H9 (cell line): ENCODE results near the gene ANKRD23. TPM values are rescaled to one million over a fixed set of nuclear protein-coding genes. Genes with fewer than 3 reads are reported as not detected.
A peak's percentile ranks its signal among the peaks of the same experiment; 100 is the strongest.

Source experiments
- DNase-seq: peaks from one replicate; pipeline ENCODE4 v3.0.0-alpha.2; 2017
- H2AFZ ChIP-seq: one replicate; pipeline ENCODE4 v1.6.1; 2013; ENCODE audit warnings: mild to moderate bottlenecking, low read length, control low read depth, moderate library complexity
- H2AK5ac ChIP-seq: 2 replicates; pipeline ENCODE4 v1.6.1; 2013; ENCODE audit warnings: low read length, control low read depth, mixed read lengths; ENCODE audit not compliant: insufficient read length
- H2BK120ac ChIP-seq: one replicate; pipeline ENCODE4 v1.6.1; 2013; ENCODE audit warnings: low read depth, mild to moderate bottlenecking, low read length, control low read depth, inconsistent platforms; ENCODE audit not compliant: poor library complexity, severe bottlenecking
- H2BK12ac ChIP-seq: 2 replicates; pipeline ENCODE4 v1.6.1; 2013; ENCODE audit warnings: low read length, control low read depth, mixed read lengths, low read depth; ENCODE audit not compliant: insufficient read length
- H2BK15ac ChIP-seq: 2 replicates; pipeline ENCODE4 v1.6.1; 2013; ENCODE audit warnings: low read depth, low read length, control low read depth
- H2BK20ac ChIP-seq: one replicate; pipeline ENCODE4 v1.6.1; 2013; ENCODE audit warnings: low read depth, mild to moderate bottlenecking, low read length, control low read depth, inconsistent platforms; ENCODE audit not compliant: poor library complexity, severe bottlenecking
- H2BK5ac ChIP-seq: 2 replicates; pipeline ENCODE4 v1.6.1; 2013; ENCODE audit warnings: low read length, control low read depth, mixed read lengths; ENCODE audit not compliant: insufficient read length
- H3K14ac ChIP-seq: 2 replicates; pipeline ENCODE4 v1.6.1; 2013; ENCODE audit warnings: low read length, control low read depth; ENCODE audit not compliant: insufficient read depth
- H3K18ac ChIP-seq: 2 replicates; pipeline ENCODE4 v1.6.1; 2013; ENCODE audit warnings: low read depth, mild to moderate bottlenecking, mixed read lengths, low read length, control low read depth; ENCODE audit not compliant: insufficient read length
- H3K23ac ChIP-seq: 2 replicates; pipeline ENCODE4 v1.6.1; 2013; ENCODE audit warnings: low read length, control low read depth, mixed read lengths, low read depth; ENCODE audit not compliant: insufficient read length
- H3K23me2 ChIP-seq: 2 replicates; pipeline ENCODE4 v1.6.1; 2013; ENCODE audit warnings: low read depth, mild to moderate bottlenecking, mixed read lengths, low read length, control low read depth; ENCODE audit not compliant: insufficient read length, poor library complexity, severe bottlenecking
- H3K27ac ChIP-seq: 2 replicates; pipeline ENCODE4 v1.5.1; 2013; ENCODE audit warnings: low read length, control low read depth, mixed read lengths, low read depth; ENCODE audit not compliant: insufficient read length
- H3K27me3 ChIP-seq: 2 replicates; pipeline ENCODE4 v1.6.1; 2013; ENCODE audit warnings: low read length, control low read depth, inconsistent platforms; ENCODE audit not compliant: insufficient read depth
- H3K4ac ChIP-seq: 2 replicates; pipeline ENCODE4 v1.6.1; 2013; ENCODE audit warnings: low read depth, mild to moderate bottlenecking, control low read depth, inconsistent platforms, low read length, moderate library complexity
- H3K4me1 ChIP-seq: 2 replicates; pipeline ENCODE4 v1.6.1; 2013; ENCODE audit warnings: low read length, control low read depth, inconsistent platforms; ENCODE audit not compliant: insufficient read depth
- H3K4me2 ChIP-seq: 2 replicates; pipeline ENCODE4 v1.6.1; 2013; ENCODE audit warnings: low read length, control low read depth, mixed read lengths; ENCODE audit not compliant: insufficient read length, insufficient read depth
- H3K56ac ChIP-seq: 2 replicates; pipeline ENCODE4 v1.6.1; 2013; ENCODE audit warnings: low read depth, mild to moderate bottlenecking, mixed read lengths, low read length, control low read depth; ENCODE audit not compliant: insufficient read length
- H3K79me1 ChIP-seq: 2 replicates; pipeline ENCODE4 v1.6.1; 2013; ENCODE audit warnings: low read depth, mild to moderate bottlenecking, moderate library complexity, low read length, control low read depth, inconsistent platforms; ENCODE audit not compliant: insufficient read depth, poor library complexity, severe bottlenecking
- H3K79me2 ChIP-seq: 2 replicates; pipeline ENCODE4 v1.6.1; 2013; ENCODE audit warnings: low read length, control low read depth, inconsistent platforms; ENCODE audit not compliant: insufficient read depth
- H3K9ac ChIP-seq: 2 replicates; pipeline ENCODE4 v1.6.1; 2013; ENCODE audit warnings: low read length, control low read depth, mixed read lengths; ENCODE audit not compliant: insufficient read length; ENCODE audit errors: extremely low read depth
- H3K9me3 ChIP-seq: one replicate; pipeline ENCODE4 v1.6.1; 2013; ENCODE audit warnings: low read depth, low read length, inconsistent platforms; ENCODE audit not compliant: control insufficient read depth
- H3T11ph ChIP-seq: one replicate; pipeline ENCODE4 v1.6.1; 2013; ENCODE audit warnings: mild to moderate bottlenecking, low read length, control low read depth, inconsistent platforms
- H4K20me1 ChIP-seq: one replicate; pipeline ENCODE4 v1.6.1; 2013; ENCODE audit not compliant: control insufficient read depth, insufficient read length, insufficient read depth
- H4K5ac ChIP-seq: 2 replicates; pipeline ENCODE4 v1.6.1; 2013; ENCODE audit warnings: low read depth, mild to moderate bottlenecking, mixed read lengths, low read length, control low read depth; ENCODE audit not compliant: insufficient read length
- H4K8ac ChIP-seq: replicated peaks from 2 replicates; pipeline ENCODE4 v1.6.1; 2013; ENCODE audit warnings: low read length, control low read depth, mixed read lengths, low read depth; ENCODE audit not compliant: insufficient read length
- H4K91ac ChIP-seq: 2 replicates; pipeline ENCODE4 v1.6.1; 2013; ENCODE audit warnings: low read depth, mild to moderate bottlenecking, moderate library complexity, mixed read lengths, low read length, control low read depth; ENCODE audit not compliant: insufficient read length
- H3K27ac Mint-ChIP-seq, 3 experiments: 2 replicates in 2 of 3; 3 replicates in 1 of 3; pipeline ENCODE4 v1.8.0; 2020 to 2021; ENCODE audit warnings: mixed read lengths in 3 of 3, mild to moderate bottlenecking in 1 of 3, moderate library complexity in 1 of 3
- H3K27me3 Mint-ChIP-seq: 2 replicates; pipeline ENCODE4 v1.8.0; 2021; ENCODE audit warnings: low read depth, mild to moderate bottlenecking, moderate library complexity, mixed read lengths
- H3K36me3 Mint-ChIP-seq, 3 experiments: 2 replicates in 2 of 3; 3 replicates in 1 of 3; pipeline ENCODE4 v1.8.0; 2020 to 2021; ENCODE audit warnings: low read depth in 3 of 3, mixed read lengths in 3 of 3; ENCODE audit not compliant: insufficient read depth in 1 of 3
- H3K4me1 Mint-ChIP-seq, 2 experiments: 2 replicates each; pipeline ENCODE4 v1.8.0; 2020; ENCODE audit warnings: mixed read lengths in 2 of 2
- H3K4me3 Mint-ChIP-seq, 2 experiments: 2 replicates in 1 of 2; 3 replicates in 1 of 2; pipeline ENCODE4 v1.8.0; 2020 to 2021; ENCODE audit warnings: mild to moderate bottlenecking in 2 of 2, mixed read lengths in 2 of 2, moderate library complexity in 1 of 2
- H3K9me3 Mint-ChIP-seq, 2 experiments: 2 replicates in 1 of 2; 3 replicates in 1 of 2; pipeline ENCODE4 v1.8.0; 2020; ENCODE audit warnings: mild to moderate bottlenecking in 2 of 2, mixed read lengths in 2 of 2, moderate library complexity in 1 of 2
- CTCF ChIP-seq: fragments of 200-600 bp; sonication (generic); conservative IDR thresholded peaks from 3 replicates; pipeline ENCODE4 v1.8.0; 2021; ENCODE audit warnings: antibody characterized with exemption, mild to moderate bottlenecking
- WGBS: extraction: QIAGEN DNeasy Blood & Tissue Kit; methylation state at CpG from one replicate; pipeline ENCODE4 v1.1.7; 2013; ENCODE audit warnings: missing lambda C conversion rate, low lambda C conversion rate, mixed read lengths; ENCODE audit not compliant: insufficient read length; ENCODE audit errors: extremely low coverage; 5-methylcytosine and 5-hydroxymethylcytosine counted together
- total RNA-seq: library from RNA; stranded (reverse); gene quantifications from 2 replicates; pipeline ENCODE4 v1.2.1, GENCODE V29; 2021

The ANKRD23 gene
- total RNA-seq, 1 experiment from 2014 or later: 2.4 TPM

- Mint-ChIP-seq H3K36me3 (0 out of 7 replicates have a peak, but pooled peaks cover 0 to 5% (median 0%) of the 10 kb centered on the region in 3 experiments), H3K27ac (peak overlapping the region in 1 of 3 experiments; percentile 66; a peak in 1 of 7 replicates), H3K9me3 (no peaks in the 10 kb centered on the region), H3K4me3 (peak overlapping the region in 1 of 2 experiments; percentile 35; a peak in 1 of 5 replicates), H3K27me3 (peaks cover 1% of the 10 kb centered on the region), H3K4me1 (peaks cover 59 to 69% of the 10 kb centered on the region in 2 experiments)
- Histone ChIP-seq H2BK15ac (no peak overlapping the region), H3K79me1 (no peaks in the 10 kb centered on the region), H2BK5ac (no peak overlapping the region), H3K23ac (no peak overlapping the region), H3K4ac (no peak overlapping the region), H3K23me2 (no peaks in the 10 kb centered on the region), H4K91ac (no peak overlapping the region), H3T11ph (no peak overlapping the region), H4K8ac (no peak overlapping the region), H2AK5ac (no peak overlapping the region), H2BK20ac (no peak overlapping the region), H2AFZ (no peak overlapping the region), H4K20me1 (no peaks in the 10 kb centered on the region), H3K9me3 (no peaks in the 10 kb centered on the region), H4K5ac (no peak overlapping the region), H3K79me2 (no peaks in the 10 kb centered on the region), H3K14ac (0 out of 2 replicates have a peak overlapping the region, but pooled peaks have one; percentile 2), H3K4me2 (no peak overlapping the region), H3K27ac (no peak overlapping the region), H2BK12ac (no peak overlapping the region), H3K18ac (no peak overlapping the region), H3K56ac (no peak overlapping the region), H3K27me3 (no peaks in the 10 kb centered on the region), H2BK120ac (no peak overlapping the region), H3K9ac (no peak overlapping the region), H3K4me1 (peaks cover 3% of the 10 kb centered on the region; the same call in 1 of the 2 replicates)
- no CpG with 5 or more reads among the region's 16 CpGs for WGBS
- TF ChIP-seq CTCF: no peak
- no peak for DNase-seq
These were observed 32.6 kb upstream of the ANKRD23 start for GRCh38 chr2:96876269-96877041.
